GM19240 (cell line): Measurements from ENCODE around the gene MYL10.

Experiments used
- DNase-seq: peaks from one replicate; pipeline ENCODE4 v3.0.0; 2011; ENCODE audit warnings: low spot score; ENCODE audit not compliant: insufficient read length

MYL10 gene

DNA sequence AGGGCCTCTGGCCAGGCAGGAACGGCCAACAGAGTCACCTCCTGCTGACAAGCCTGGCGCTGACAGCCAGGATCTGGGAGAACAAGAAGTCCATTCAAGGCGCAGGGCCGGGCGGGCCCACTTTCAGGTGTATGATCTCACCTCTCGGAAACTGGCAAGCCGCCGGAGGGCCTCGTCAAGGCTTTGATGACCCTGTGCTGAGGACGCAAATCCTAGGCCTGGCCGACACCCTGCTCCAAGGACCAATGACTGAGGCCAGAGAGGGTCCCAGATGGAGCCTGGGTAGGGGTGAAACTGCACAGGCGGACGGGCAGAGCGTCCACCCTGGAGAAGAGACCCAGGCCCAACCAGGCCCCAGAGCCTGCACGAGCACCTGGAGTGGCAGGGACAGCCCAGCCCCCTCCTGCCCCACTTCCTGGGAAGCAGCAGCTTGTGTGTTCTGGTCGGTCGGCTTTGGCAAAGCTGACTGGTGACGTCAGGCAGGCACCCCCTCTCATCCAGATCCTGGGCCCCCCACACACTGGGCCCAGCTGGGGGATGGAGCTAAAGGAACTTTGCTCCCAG, 30.6 kb downstream of the MYL10 start:
- no peak for DNase-seq

DNA sequence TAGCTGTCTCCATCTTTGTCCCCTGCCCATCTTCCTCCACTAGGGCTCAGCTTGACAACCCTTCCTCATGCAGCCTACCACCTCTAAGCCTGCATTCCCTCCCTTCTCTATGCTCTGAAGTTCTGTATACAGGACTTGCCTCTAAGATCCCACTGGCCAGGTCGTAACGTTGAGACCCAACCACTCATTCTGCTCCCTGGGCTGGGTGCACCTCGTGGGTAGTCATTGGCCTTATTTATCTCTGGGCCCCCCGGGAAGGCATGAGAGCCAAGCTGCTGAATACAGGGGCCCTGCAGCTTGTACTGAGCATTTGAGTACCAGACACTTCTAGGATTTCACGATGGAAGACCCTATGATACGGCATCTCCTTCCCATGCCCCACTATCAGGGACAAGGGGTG, 31.2 kb downstream of the MYL10 start:
- no peak for DNase-seq

GRCh38 chr7:101596898-101597297, 32.2 kb downstream of the MYL10 start:
- DNase-seq: no peak

GRCh38 chr7:101595766-101596537, 33.1 kb downstream of the MYL10 start:
- no peak for DNase-seq

DNA sequence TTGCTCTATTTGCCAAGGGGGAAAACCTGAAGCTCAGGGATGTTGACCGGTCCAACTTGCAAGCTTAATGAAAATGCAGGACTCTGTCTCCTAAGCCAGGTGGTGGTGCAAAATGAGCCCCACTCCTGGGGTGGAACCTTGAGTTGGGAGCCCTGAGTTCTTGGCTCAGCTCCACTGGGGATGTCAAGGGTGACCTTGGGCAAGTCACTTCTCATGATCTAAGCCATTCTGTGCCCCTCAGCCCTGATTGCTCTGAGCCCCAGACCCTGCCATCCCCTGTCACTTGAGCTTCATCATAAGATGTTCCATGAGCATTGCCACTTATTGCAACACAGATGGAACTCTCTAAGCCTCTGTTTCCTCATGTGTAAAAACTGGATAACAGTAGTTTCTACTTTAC, 33.9 kb downstream of the MYL10 start:
- no peak for DNase-seq

DNA sequence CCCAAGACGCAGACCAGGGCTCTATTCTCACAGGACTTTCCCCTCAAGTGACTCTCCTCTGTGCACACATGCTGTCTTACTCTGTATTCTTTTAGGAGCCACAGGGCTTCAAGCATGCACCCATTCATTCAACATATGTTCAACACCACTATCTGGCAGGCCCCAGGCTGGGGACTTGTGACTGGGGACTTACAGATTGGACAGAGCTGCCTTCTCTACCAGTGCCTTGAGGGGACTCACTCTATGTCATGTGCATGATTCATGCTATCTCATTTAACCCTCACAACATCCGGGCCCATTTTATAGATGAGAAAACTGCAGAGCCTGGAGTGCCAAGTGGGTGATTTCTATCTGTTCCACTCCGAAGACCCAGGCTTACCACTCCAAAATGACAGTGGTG, 34.3 kb downstream of the MYL10 start:
- no peak for DNase-seq

- no peak for DNase-seq
Measured at GRCh38 chr7:101593556-101593955, 35.5 kb downstream of the MYL10 start.

DNA sequence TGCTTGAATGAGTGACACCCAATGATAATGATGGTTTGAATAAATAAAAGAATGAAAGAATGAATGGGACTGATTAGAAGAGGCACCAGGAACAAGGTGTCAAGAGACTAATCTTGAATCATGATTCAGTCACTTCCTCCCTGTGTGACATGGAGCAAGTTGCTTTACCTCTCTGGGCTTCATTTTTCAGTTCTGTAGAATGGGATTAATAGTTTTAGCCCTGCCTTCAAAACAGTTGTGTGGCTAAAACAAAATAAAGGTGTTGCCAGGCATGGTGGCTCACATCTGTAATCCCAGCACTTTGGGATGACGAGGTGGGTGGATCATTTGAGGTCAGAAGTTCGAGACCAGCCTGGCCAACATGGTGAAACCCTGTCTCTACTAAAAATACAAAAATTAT, 37.6 kb downstream of the MYL10 start:
- no peak for DNase-seq

DNA sequence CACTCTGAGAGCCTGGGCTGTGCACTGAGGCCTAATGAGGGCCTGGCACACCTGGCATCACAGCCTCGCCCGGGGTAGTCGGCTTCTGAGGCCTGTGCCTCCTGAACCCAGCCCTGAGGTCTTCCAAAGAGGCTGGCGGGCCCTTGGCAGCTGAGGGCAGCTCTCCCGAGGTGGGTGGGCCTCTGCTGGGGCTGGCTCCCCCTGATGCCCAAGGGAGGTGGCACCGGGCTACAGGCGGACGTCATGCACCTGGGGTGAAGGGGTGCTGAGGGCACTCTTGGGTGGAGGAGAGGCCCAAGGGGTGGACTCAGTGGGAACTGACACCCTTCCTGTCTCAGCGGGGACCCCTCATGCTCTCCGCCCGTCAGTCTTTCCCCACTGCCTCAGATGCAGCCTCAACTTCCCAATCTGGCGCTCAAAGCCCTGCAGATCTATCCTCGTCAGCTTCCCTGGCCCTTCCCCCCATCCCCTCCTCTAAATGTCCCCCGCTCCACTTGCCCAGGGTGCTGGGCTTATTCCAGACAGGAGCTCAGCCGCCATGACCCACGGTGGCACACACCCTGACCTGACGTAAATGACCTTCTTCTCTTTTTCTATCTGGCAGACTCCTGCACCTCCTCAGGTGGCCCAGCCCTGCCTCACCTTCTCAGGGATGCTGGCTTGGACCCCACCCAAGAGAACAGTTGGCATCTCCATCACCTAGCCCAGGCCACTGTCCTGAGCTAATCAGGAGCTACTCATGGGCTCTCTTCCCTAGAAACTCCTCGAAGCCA, 38.2 kb downstream of the MYL10 start:
- no peak for DNase-seq

- no peak for DNase-seq
Measured at GRCh38 chr7:101589976-101590662, 39.0 kb downstream of the MYL10 start.

GRCh38 chr7:101589052-101589451, 40.0 kb downstream of the MYL10 start:
- DNase-seq: no peak

GRCh38 chr7:101588131-101588935, 40.8 kb downstream of the MYL10 start:
- DNase-seq: no peak

DNA sequence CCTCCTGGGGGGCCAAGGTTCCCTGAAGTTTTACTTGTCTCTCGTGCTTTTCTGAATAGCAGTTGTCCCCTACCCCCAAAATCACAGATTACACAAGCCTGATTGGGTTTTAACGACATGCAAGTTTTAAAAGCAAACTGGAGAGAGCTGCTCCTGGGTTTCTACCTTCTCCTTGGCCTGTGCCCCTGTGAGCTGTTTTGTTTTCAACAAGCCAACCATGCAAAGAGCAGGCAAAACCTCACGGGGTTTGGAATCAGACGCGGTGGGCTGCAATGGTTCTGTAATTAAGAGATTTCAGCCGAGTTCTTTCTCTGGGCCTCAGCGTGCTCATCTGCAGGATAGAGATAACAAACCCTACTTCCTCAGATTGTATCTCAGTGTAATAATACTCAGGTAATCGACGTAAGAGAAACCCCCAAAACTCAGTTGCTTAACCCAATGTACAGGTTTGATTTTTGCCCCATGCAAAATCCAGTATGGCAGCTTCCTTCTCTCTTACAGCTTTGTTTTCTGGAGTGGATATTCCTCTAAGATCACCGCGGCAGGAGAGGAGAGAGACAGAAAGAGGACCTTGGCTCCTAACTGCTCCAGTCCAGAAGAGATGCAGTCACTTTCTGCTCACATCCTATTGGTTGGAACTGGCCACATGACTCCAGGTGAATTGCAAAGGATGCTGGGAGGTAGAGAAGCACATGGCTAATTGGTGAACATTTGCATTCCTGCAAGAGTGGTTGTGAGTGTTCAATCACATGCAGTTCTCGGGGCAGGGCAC, 42.0 kb downstream of the MYL10 start:
- DNase-seq: no peak

- DNase-seq: no peak
Measured at GRCh38 chr7:101586078-101586905, 42.8 kb downstream of the MYL10 start.

DNA sequence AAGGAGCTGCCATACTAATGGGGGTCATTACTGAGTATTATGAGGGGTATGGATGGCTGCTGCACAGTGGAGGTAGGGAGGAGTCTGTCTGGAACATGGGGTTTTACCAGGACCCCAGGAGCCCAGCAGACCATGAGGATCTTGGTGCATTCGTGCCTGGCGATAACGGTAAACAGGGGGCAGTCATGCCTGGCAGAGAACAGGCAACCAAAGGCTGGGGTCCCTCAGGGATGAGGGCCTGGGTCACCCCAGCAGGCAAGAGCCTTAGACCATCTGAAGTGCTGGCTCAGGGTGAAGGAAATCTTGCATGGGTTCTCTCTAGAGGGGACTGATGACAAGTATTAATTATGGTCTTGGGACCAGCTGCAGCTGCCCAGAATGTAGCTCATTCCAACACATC, 46.1 kb downstream of the MYL10 start:
- DNase-seq: no peak

DNA sequence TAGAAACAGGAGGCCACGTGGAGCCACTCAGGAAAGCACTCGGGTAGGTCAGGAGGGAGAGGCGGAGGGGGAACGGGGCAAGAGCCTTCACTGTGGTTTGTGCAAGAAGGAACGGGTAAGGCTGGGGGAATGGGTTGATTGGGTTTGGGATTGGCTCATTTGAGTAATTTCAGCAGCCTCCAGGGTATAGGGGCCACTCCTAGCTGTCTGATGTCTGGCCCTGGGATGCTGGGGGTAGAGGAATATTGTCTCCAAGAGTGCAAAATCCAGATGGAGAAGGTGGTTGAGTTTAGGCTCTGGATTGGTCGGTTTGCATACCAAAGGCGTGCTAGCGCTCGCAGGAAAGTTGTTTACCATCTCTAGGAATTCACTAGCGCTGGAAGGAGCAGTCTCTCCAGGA, 47.2 kb downstream of the MYL10 start:
- no peak for DNase-seq

GRCh38 chr7:101580596-101580995, 48.5 kb downstream of the MYL10 start:
- DNase-seq: no peak

DNA sequence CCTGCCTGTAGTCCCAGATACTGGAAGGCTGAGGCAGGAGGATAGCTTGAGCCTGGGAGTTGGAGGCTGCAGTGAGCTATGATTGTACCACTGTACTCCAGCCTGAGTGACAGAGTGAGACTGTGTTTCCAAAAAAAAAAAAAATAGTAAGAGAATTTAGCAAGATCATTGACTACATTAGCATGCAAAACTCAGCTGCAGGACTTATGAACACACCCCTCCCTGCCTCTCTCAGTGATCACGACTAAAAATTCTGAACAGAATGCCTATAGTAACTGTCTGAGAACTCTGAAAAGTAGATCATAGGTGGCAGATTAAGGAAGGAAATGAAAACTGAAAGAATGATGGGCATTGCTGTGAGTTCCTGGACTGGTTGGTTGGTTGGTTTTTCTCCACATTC, 50.5 kb downstream of the MYL10 start:
- DNase-seq: no peak

DNA sequence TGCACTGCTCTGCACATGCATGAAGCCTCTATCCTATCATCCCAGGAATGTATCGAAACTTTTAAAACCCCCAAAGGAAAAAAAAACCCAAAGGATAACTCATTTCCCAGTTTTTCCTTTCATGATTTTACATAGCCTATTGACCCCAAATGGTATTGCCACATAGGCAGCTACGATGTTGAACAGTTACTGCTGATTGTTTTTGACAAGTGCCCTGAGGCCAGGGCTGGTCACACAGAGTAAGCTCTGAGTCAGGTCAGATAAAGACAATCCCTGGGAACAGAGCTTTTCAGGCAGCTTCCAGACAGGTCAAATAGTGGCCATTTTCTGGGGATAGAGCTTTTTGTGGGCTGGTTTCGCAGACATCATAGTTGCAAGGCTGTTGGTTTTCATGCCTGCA, 52.1 kb downstream of the MYL10 start:
- no peak for DNase-seq

DNA sequence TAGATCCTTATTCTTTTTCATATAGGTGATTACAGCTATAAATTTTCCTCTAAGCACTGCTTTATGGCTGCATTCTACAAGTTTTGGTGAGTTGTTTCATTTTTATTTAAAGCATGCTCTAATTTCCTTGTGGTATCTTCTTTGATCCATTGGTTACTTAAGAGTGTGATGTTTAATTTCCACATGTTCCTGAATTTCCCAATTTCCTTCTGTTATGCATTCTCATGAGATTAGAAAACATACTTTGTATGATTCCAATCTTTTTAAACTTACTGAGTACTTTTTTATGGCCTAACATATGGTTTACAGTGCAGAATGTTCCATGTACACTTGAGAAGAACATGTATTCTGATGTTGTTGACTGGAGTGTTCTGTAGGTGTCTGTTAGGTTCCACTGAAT, 53.4 kb downstream of the MYL10 start:
- no peak for DNase-seq
